HepG2 (cell line): Measurements from ENCODE around the gene MFAP3L. TPM values are rescaled to one million over a fixed set of nuclear protein-coding genes. Genes with fewer than 3 reads are reported as not detected.
A peak's percentile ranks its signal among the peaks of the same experiment; 100 is the strongest.
"Not testable (repeated sequence)": the region's sequence is repeated elsewhere in the genome, so short reads cannot be mapped to it uniquely, and the experiment has no call there.

Source experiments
- ATAC-seq: fragments of 200-7000 bp; cut with Tn5 transposase; 3 replicates; pipeline ENCODE4 v1.9.1; 2020; ENCODE audit warnings: mild to moderate bottlenecking, moderate library complexity
- BruUV-seq: library from RNA; stranded (reverse); fragments of 400-500 nt; replicated peaks from 2 replicates; lab custom pipeline; 2021; lab: Mats Ljungman, UMichigan
- CTCF ChIA-PET: fragments of 300-600 bp; formaldehyde crosslinking; extraction: SDS; loops from one replicate; lab custom pipeline; 2021; ENCODE audit warnings: low total read pairs, inconsistent platforms, low intra/inter-chr PET ratio; lab: Yijun Ruan, JAX
- POLR2A ChIA-PET: fragments of 350-600 bp; sonication (Branson Sonifier 250); formaldehyde crosslinking; loops from one replicate; lab custom pipeline; 2020; ENCODE audit warnings: antibody characterized with exemption, inconsistent platforms; lab: Yijun Ruan, JAX
- DNase-seq: peaks from one replicate; pipeline ENCODE4 v3.0.0-alpha.2; 2015; ENCODE audit warnings: low spot score
- FAIRE-seq: peaks from 3 replicates; lab custom pipeline; 2011; peaks lifted over from hg19 to GRCh38; lab: Jason Lieb, UNC
- H2AFZ ChIP-seq: one replicate; pipeline ENCODE4 v1.6.1; 2011; ENCODE audit warnings: low read length, inconsistent platforms
- H3K27ac ChIP-seq: fragments of 300-600 bp; 3 replicates; pipeline ENCODE4 v1.8.0; 2011; ENCODE audit warnings: mixed run types, mild to moderate bottlenecking, mixed read lengths, low read length, inconsistent platforms; ENCODE audit not compliant: insufficient read depth; ENCODE audit errors: extremely low read length
- H3K27me3 ChIP-seq, 2 experiments: fragments of 200-600 bp in 1 of 2; 2 replicates in 1 of 2; 3 replicates in 1 of 2; pipeline versions ENCODE4 v1.6.0 to v1.8.0; 2011; ENCODE audit warnings: low read length in 2 of 2, mild to moderate bottlenecking in 2 of 2, moderate library complexity in 2 of 2, inconsistent platforms in 1 of 2; ENCODE audit not compliant: insufficient read depth in 2 of 2, control insufficient read depth in 1 of 2
- H3K36me3 ChIP-seq, 2 experiments: fragments of 200-600 bp in 1 of 2; replicated peaks in 1 of 2; 2 replicates in 1 of 2; 3 replicates in 1 of 2; pipeline versions ENCODE4 v1.5.1 to v1.8.0; 2011; ENCODE audit warnings: low read length in 2 of 2, inconsistent platforms in 1 of 2; ENCODE audit not compliant: insufficient read depth in 2 of 2, control insufficient read depth in 1 of 2
- H3K4me1 ChIP-seq: 2 replicates; pipeline ENCODE4 v1.5.1; 2012; ENCODE audit warnings: low read length, inconsistent platforms; ENCODE audit not compliant: insufficient read depth
- H3K4me2 ChIP-seq: 2 replicates; pipeline ENCODE4 v1.6.0; 2011; ENCODE audit warnings: low read depth, low read length, inconsistent platforms
- H3K4me3 ChIP-seq, 3 experiments: fragments of 200-600 bp in 1 of 3; sonication (generic), shearing (Covaris generic) in 1 of 3; replicated peaks in 1 of 3; 2 replicates each; pipeline ENCODE4 v1.5.1; 2011 to 2016; ENCODE audit warnings: low read length in 3 of 3, inconsistent platforms in 2 of 3, low read depth in 2 of 3, mild to moderate bottlenecking in 2 of 3, control low read depth in 1 of 3, mixed read lengths in 1 of 3; ENCODE audit not compliant: insufficient read depth in 1 of 3
- H3K79me2 ChIP-seq: one replicate; pipeline ENCODE4 v1.6.1; 2011; ENCODE audit warnings: low read length, inconsistent platforms; ENCODE audit not compliant: insufficient read depth
- H3K9ac ChIP-seq: 2 replicates; pipeline ENCODE4 v1.6.0; 2011; ENCODE audit warnings: mild to moderate bottlenecking, low read depth, low read length, inconsistent platforms; ENCODE audit not compliant: insufficient read depth
- H3K9me3 ChIP-seq: 2 replicates; pipeline ENCODE4 v1.5.1; 2012; ENCODE audit warnings: mild to moderate bottlenecking, low read length
- H4K20me1 ChIP-seq: 2 replicates; pipeline ENCODE4 v1.6.0; 2011; ENCODE audit warnings: inconsistent platforms, mild to moderate bottlenecking, low read length, moderate library complexity; ENCODE audit not compliant: insufficient read depth
- ERF ChIP-seq: IDR thresholded peaks from 2 replicates; pipeline ENCODE4 v1.6.1; 2018; ENCODE audit warnings: missing biosample characterization, missing genetic modification reagents
- PCBP1 ChIP-seq: fragments of 200-400 bp; formaldehyde crosslinking; IDR thresholded peaks from 2 replicates; pipeline ENCODE4 v1.6.1; 2017; ENCODE audit warnings: mild to moderate bottlenecking, low read depth, low read length, borderline replicate concordance
- SMC3 ChIP-seq: IDR thresholded peaks from 2 replicates; pipeline ENCODE4 v1.6.1; 2011; ENCODE audit warnings: low read length, improper control_type of control experiment
- STAG1 ChIP-seq: sonication (generic); formaldehyde crosslinking; IDR thresholded peaks from 2 replicates; pipeline ENCODE4 v1.4.0; 2020; ENCODE audit warnings: missing genetic modification reagents
- ZNF234 ChIP-seq: sonication (generic); formaldehyde crosslinking; conservative IDR thresholded peaks from 2 replicates; pipeline ENCODE4 v1.5.1; 2020; ENCODE audit warnings: mild to moderate bottlenecking, missing genetic modification reagents
- ZNF747 ChIP-seq: sonication (generic); formaldehyde crosslinking; IDR thresholded peaks from 2 replicates; pipeline ENCODE4 v1.8.1; 2023; ENCODE audit warnings: missing genetic modification reagents, mild to moderate bottlenecking, borderline replicate concordance
- WGBS: methylation state at CpG from one replicate; pipeline ENCODE4 v1.1.6; 2017; ENCODE audit warnings: low lambda C conversion rate; 5-methylcytosine and 5-hydroxymethylcytosine counted together
- in situ Hi-C: cut with HindIII; loops from 2 replicates; pipeline ENCODE4 v1.10.0; 2017; ENCODE audit warnings: low pct_unique_long_range_greater_than_20kb; ENCODE audit not compliant: extremely low pct_ligation_motif_present
- intact Hi-C: fragments of 100-400 bp; cut with micrococcal nuclease; formaldehyde crosslinking; loops from one replicate; pipeline ENCODE4 v1.10.0; 2022; ENCODE audit not compliant: unreplicated experiment
- polyA plus RNA-seq, 8 experiments: library from polyadenylated mRNA; depleted of rRNA in 3 of 8; stranded (reverse) in 7 of 8; unstranded in 1 of 8; fragments of >200 nt; fragmentation: Illumina TruSeq in 4 of 8; extraction: Trizol in 4 of 8; gene quantifications; 2 replicates each; pipeline versions ENCODE4 v1.2.1 to v1.2.3, GENCODE V29; 2011 to 2016; ENCODE audit warnings: low read depth in 4 of 8, missing spikeins in 1 of 8, mixed read lengths in 1 of 8; ENCODE audit not compliant: insufficient read depth in 1 of 8
- total RNA-seq, 5 experiments: library from RNA; depleted of rRNA; stranded (reverse); fragments of >200 nt; fragmentation: Illumina TruSeq; extraction: Trizol; gene quantifications; 2 replicates each; pipeline ENCODE4 v1.2.3, GENCODE V29; 2016; ENCODE audit warnings: low read depth in 1 of 5
- TF ChIP-seq, protein P1 (sequence below): sonication (generic); formaldehyde crosslinking; IDR thresholded peaks from 2 replicates; pipeline ENCODE4 v1.8.0; 2022; ENCODE audit warnings: missing genetic modification reagents, low read depth, mild to moderate bottlenecking, borderline replicate concordance

MFAP3L gene
- total and polyA plus RNA-seq, 2 of the 13 experiments (the other 11 are each of a cell fraction or from before 2014, with no cell fraction given) = 1.5 to 3.6 TPM

GRCh38 chr4:170047771-170048354 is 21.7 kb upstream of the MFAP3L start (continued):
- TF ChIP-seq PCBP1 = no peak
- TF ChIP-seq SMC3 = peak; percentile 64
- TF ChIP-seq ERF (CRISPR knock-in tag) = no peak
- peak; percentile 84 for TF ChIP-seq STAG1 (CRISPR knock-in tag)
- TF ChIP-seq, protein P1, sequence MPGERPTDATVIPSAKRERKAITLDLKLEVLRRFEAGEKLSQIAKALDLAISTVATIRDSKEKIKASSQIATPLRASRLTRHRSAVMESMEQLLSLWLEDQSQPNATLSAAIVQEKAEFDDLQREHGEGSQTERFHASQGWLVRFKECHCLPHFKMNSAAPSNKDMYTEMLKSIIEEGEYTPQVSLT = no peak
- no peak for TF ChIP-seq ZNF747 (CRISPR knock-in tag)
- TF ChIP-seq ZNF234 = no peak

- H4K20me1 ChIP-seq, H3K79me2 ChIP-seq, H2AFZ ChIP-seq, FAIRE-seq, ATAC-seq, H3K9ac ChIP-seq, H3K4me2 ChIP-seq, H3K36me3 ChIP-seq, H3K27me3 ChIP-seq, H3K9me3 ChIP-seq, DNase-seq, H3K4me3 ChIP-seq, POLR2A ChIA-PET, BruUV-seq, H3K4me1 ChIP-seq, CTCF ChIA-PET, H3K27ac ChIP-seq: not testable (repeated sequence)
- intact Hi-C loops (loop anchor here (5.0 kb wide), 1 partner anchor 254 kb away; no protein-coding TSS in a partner anchor), in situ Hi-C loops (loop anchor here (10.0 kb wide), 1 partner anchor 241 kb away; no protein-coding TSS in a partner anchor)
- 100% methylated on average over 2 of the region's 24 CpGs for WGBS
These were observed 20.0 kb upstream of the MFAP3L start for GRCh38 chr4:170046156-170046555.
